GM13977 (cell line): ENCODE results near the gene CD8B2.
"Not testable (repeated sequence)": the region's sequence is repeated elsewhere in the genome, so short reads cannot be mapped to it uniquely, and the experiment has no call there.

Experiments
- DNase-seq: peaks from one replicate; pipeline ENCODE4 v3.0.0; 2012; ENCODE audit warnings: low spot score
- in situ Hi-C: fragments of 300-500 bp; cut with MboI; formaldehyde crosslinking; loops from one replicate; pipeline ENCODE4 v1.12.0; 2022; ENCODE audit warnings: low sequenced_read_pairs, low pct_unique_long_range_greater_than_20kb, mixed read lengths, inconsistent platforms; ENCODE audit not compliant: unreplicated experiment
- TF ChIP-seq, protein P1 (sequence below): IDR thresholded peaks from 2 replicates; pipeline ENCODE4 v1.5.1; 2012; ENCODE audit warnings: mild to moderate bottlenecking, control low read depth; ENCODE audit not compliant: insufficient read depth; ENCODE audit errors: extremely low read depth, missing control alignments

Gene CD8B2

DNA sequence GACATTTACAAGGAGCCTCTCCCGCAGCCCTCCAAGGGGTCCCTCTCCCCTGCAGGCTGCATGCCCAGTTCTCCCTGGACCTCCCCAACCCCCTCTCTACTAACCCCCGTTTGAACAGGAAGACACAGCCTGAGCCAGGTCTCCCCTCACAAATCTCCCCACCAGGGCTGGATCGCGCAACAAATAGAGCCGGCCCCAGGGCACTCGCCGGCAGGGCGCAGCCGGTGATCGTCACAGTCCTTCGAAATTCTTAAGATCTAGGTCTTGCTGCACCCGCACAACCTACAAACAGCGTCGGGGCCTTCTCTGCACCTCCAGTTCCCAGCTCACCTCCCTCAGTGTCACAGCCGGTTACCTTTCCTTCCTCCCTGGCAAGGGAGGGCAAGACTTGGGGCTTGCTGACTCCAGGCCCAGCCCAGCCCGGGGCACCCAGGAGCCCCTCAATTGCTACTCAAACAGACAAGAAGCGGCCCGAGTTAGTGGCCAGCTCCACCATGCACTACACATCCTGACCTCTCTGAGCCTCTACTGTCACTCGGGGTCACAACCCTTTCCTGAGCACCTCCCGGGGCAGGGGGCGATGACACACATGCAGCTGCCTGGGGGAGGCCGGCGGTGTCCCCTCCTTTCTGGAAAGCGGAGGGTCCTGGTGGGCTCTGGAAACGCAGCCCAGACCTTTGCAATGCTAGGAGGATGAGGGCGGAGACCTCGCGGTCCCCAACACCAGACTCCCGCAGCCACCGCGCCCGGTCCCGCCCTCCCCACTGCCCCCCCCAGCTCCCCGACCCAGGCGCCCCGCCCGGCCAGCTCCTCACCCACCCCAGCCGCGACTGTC, at the start of gene CD8B2:
TSS of gene CD8B2 (plus strand) at position 814 of the 835 bp plus-strand sequence. CDS start 63 bp downstream, outside the sequence.
- DNase-seq, in situ Hi-C loops: not testable (repeated sequence)

DNA sequence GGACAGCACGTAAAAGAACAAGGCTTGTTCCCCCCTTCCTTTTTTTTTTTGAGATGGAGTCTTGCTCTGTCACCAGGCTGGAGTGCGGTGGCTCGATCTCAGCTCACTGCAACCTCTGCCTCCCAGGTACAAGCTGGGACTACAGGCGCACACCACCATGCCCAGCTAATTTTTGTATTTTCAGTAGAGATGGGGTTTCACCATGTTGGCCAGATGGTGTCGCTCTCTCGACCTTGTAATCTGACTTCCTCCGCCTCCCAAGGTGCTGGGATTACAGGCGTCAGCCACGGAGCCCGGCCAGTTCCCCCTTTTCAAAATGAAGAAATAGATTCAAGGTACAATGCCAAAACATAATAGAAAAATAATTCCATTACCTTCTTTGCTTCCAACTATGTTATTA, 25.3 kb upstream of the CD8B2 start:
- in situ Hi-C loops, DNase-seq: not testable (repeated sequence)
- TF ChIP-seq, protein P1, sequence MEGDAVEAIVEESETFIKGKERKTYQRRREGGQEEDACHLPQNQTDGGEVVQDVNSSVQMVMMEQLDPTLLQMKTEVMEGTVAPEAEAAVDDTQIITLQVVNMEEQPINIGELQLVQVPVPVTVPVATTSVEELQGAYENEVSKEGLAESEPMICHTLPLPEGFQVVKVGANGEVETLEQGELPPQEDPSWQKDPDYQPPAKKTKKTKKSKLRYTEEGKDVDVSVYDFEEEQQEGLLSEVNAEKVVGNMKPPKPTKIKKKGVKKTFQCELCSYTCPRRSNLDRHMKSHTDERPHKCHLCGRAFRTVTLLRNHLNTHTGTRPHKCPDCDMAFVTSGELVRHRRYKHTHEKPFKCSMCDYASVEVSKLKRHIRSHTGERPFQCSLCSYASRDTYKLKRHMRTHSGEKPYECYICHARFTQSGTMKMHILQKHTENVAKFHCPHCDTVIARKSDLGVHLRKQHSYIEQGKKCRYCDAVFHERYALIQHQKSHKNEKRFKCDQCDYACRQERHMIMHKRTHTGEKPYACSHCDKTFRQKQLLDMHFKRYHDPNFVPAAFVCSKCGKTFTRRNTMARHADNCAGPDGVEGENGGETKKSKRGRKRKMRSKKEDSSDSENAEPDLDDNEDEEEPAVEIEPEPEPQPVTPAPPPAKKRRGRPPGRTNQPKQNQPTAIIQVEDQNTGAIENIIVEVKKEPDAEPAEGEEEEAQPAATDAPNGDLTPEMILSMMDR = peak; percentile 45

DNA sequence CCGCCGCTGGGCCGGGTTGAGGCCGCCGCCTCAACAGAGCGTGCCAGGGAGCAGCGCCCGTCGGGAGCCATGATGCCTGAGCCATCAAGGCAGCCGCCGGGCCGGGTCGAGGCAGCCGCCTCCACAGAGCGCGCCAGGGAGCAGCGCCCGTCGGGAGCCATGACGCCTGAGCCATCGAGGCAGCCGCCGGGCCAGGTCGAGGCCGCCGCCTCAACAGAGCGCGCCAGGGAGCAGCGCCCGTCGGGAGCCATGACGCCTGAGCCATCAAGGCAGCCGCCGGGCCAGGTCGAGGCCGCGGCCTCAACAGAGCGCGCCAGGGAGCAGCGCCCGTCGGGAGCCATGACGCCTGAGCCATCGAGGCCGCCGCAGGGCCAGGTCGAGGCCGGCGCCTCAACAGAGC, 19.6 kb upstream of the CD8B2 start:
- DNase-seq, in situ Hi-C loops: not testable (repeated sequence)

DNA sequence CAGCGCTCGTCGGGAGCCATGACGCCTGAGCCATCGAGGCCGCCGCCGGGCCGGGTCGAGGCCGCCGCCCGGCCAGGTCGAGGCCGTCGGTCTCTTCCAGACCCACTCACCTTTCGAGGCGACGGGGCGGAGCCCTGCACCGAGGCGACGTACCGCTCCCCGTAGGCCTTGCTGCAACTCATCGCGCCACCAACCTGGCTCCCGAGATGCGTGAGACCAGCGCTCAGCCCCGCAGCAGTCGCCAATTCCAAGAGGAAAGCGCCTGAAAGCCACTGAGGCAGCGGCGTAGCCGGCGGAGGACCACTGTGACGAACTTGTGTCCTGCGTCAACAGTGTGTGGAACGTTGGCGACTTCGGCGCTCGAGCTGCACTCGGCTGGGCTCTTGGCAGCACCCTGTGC, 19.1 kb upstream of the CD8B2 start, which contains the start of gene RGPD3:
TSS of gene RGPD3 (minus strand) at position 307 of the 400 bp plus-strand sequence. CDS start at position 182, 125 bp downstream.
- DNase-seq, in situ Hi-C loops: not testable (repeated sequence)

DNA sequence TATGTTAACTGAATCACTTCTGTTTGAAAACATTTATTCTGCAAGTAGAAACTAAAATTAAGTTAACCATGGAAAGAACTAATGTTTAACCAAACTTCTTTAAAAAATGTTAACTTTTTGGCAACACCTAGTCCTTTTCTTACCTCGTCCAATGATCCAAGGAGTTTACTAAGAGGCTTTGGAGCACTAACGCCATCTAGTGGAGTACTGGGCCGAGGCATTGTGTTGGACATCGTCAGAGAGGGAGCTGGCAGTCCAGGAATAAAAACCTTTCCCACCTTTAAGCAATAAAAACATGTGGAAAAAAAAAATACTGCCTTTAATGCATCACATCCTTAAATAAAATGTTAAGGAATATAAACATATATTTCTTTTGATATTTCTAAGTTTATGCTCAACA, 16.5 kb upstream of the CD8B2 start:
- DNase-seq, in situ Hi-C loops: not testable (repeated sequence)
- TF ChIP-seq, protein P1 = peak; percentile 45

DNA sequence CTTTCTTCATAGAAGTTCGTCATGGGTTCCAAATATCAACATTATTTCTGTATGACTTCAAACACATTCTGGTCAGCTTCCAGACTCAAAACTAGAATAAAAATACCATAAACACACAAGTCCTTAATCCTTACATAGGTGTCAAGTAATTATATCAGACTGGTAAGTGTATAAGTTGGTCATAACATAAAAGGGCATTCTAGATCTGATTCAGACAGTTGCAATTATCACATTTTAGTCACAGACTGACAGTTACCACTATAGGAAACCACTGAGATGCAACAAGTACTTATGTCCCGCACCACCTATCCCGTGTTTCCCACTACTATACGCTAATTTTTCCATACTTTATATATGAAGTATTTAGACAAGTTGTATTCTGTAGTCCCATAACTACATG, 9.5 kb upstream of the CD8B2 start:
- DNase-seq, in situ Hi-C loops: not testable (repeated sequence)

DNA sequence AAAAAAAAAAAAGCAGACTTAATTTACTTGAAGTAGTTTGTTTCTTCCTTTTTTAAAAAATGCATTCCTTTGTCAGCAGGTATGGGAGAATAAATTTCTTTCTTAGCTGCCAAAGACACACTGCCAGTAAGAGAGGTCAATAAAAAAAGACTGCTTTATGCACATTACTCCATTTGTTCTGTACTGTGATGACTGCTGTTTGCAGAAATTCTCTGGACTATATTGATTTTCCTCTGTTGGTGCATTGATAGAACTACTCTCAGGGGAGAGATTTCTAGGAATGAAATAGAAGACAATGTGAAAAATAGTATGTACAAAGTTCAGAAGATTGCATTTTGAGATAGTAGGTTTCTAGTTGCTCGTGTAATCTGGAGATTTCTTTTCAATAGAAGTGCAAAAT, 7.6 kb upstream of the CD8B2 start:
- DNase-seq, in situ Hi-C loops: not testable (repeated sequence)

DNA sequence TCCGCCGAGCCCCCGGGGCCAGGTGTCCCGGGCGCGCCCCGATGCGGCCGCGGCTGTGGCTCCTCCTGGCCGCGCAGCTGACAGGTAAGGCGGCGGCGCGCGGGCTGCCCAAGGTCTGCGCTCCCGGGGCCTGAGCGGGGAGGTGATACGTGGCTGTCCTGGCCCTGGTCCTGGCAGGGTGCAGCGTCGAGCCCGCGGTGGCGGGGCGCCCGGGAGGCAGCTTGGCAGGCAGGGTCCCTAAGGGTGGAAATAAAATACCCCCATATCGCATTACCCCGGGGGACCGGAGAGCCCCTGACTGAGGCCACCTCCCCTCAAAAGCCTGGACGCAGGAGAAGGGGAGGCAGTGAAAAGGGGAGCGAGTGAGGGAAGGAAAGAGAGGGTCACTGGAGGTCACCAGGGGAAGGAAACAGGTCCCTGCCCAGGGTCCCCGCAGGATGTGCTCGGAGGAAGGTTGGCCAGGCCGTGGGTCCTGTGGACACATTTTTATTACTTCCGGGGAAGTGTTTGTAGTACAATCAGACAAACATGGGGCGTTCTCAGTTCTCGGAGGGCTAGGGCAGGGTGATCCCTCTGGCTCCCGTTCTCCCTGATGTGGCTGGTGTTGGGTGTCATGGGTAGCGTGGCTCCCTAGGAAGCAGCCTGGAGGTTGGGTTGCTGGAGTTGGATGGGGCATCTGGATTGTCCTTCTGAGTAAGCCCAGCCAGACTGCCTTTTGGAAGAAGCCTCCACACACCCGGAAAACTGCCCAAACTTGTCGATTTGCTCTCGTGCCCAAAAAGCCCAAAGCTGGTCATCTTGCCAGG, 425 bp downstream of the CD8B2 start:
- in situ Hi-C loops, DNase-seq: not testable (repeated sequence)

DNA sequence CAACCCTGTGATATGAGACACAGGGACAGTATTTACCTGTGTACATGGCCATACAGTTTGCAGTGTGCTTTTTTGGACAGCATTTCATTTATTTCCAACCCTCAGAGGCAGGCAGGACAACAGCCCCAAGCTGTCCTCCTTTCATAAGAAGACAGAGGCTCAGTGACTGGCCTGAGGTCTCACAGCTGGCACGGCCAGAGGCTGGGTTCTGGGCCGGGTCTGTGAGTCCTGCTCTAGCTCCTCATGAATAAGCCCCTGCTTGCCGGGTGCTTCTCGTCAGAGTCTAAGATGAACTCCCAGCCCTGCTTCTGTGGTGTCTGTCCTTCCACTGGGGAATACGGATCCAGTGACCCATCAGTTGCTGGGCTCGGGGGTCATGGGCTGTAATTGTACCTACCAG, 2.5 kb downstream of the CD8B2 start:
- in situ Hi-C loops, DNase-seq: not testable (repeated sequence)

DNA sequence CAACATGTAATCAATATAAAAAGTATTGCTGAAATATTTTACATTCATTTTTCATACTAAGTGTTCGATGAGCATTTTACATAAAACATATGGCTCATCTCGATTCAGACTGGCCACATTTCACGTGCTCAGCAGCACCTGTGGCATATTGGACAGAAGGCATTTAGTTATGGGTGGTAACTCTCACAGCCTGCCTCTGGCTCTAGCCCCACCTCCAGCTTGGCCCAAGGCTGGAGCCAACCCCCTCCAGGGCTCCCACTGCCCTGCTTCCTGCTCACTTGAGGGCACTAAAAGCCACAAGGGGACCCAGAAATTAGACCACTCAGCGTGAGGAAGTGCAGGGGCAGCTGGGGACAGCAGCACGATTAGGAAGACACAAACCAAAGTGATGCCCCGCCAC, 5.2 kb downstream of the CD8B2 start:
- in situ Hi-C loops, DNase-seq: not testable (repeated sequence)

DNA sequence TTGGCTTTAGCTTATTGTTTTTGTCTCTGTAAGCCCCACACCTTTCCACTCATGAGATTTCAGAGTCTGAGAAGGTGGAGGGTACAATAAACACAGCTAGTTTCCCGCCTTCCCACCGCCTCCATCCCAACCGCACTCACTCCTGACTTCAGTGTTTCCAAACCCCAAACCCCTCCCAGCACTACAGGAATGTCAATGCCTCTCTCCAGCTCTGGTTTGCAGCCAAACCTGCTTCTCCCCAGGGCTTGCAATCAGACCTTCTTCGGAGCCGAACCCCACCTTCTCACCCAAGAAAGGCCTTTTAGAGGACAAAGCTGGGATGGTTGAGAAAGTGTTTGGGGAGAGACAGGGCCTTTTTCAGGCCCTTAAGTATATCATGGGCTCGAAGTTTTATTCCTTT, 5.7 kb downstream of the CD8B2 start:
- DNase-seq, in situ Hi-C loops: not testable (repeated sequence)

DNA sequence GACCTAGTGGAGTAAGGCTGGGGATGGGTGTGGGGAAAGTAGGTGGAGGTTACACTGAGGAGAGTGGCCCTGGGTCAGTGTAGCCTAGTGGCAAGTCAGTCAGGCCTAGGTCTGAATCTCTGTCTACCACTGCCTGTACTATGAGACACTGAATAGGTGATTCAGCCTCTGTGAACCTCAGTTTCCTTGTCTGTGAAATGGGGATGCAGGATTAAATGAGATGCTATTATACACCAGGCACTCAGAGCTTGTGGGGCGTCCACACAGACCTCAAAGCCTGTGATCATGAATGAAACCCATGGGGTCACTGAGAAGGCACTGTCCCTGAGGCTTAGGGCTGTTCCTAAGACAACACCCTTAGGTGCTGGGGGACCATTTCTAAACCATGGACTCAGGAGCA, 11.4 kb downstream of the CD8B2 start:
- in situ Hi-C loops, DNase-seq: not testable (repeated sequence)

DNA sequence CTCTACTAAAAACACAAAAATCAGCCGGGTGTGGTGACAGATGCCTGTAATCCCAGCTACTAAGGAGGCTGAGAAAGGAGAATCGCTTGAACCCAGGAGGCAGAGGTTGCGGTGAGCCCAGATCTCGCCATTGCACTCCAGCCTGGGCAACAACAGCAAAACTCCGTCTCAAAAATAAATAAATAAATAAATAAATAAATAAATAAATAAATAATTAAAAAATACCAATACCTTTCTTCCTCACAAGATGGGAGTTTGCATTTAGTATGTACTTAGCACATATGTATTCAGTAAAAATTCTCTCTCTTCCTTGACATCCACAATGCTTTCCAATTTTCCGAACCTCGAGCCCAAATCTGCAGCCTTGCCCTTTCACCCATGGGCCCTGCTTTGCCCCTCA, 13.2 kb downstream of the CD8B2 start:
- in situ Hi-C loops, DNase-seq: not testable (repeated sequence)

DNA sequence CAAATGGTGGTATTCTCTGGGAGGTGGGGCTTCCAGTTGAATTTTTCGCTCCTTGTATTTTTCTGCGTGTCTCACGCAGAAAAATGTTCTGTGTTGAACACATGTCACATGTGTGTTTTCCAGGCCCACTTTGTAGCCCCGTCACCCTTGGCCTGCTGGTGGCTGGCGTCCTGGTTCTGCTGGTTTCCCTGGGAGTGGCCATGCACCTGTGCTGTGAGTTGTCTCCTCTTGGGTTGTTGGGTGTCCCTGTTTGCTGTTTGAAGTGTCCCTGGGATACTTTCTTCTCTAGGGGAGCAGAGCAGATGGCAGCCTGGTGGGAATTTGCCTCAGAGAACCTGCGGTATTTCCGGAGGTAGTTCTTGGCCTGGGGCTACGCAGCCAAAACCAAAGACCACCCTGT, 15.2 kb downstream of the CD8B2 start:
- in situ Hi-C loops, DNase-seq: not testable (repeated sequence)

DNA sequence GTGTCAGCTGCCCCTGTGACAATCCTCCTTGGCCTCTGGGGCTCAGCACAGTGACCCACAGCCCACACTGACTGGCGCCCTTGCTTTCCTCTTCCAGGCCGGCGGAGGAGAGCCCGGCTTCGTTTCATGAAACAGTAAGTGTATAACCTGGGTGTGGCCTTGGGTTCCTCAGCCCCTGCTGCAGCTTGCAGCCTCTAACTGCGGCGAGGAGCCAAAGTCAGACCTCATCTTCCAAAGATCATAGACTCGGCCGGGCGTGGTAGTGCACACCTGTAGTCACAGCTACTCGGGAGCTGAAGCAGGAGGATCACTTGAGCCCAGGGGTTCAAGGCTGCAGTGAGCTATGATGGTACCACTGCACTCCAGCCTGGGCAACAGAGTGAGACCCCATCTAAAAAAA, 17.0 kb downstream of the CD8B2 start:
- DNase-seq, in situ Hi-C loops: not testable (repeated sequence)
